Heart right ventricle (tissue), 16 donors: ENCODE data around the gene ARID5A. TPM values are rescaled to one million over a fixed set of nuclear protein-coding genes. Genes with fewer than 3 reads are reported as not detected.

Source experiments
- ATAC-seq, 8 donors: fragments of 200-7000 bp; cut with Tn5 transposase; one replicate each; pipeline ENCODE4 v1.9.1; 2020; ENCODE audit warnings: mild to moderate bottlenecking in 8 of 8, moderate library complexity in 8 of 8, moderate number of reproducible peaks in 1 of 8
- DNase-seq, 2 donors: peaks; one replicate each; pipeline ENCODE4 v3.0.0-alpha.2; 2020
- H3K27ac ChIP-seq, 10 donors: fragments of 200-600 bp; sonication (generic) in 2 of 10; one replicate each; pipeline versions ENCODE4 v1.5.0 to v1.8.0; 2020 to 2022; ENCODE audit warnings: mild to moderate bottlenecking in 3 of 10
- H3K27me3 ChIP-seq, 7 donors: fragments of 200-600 bp; one replicate each; pipeline ENCODE4 v1.8.0; 2021 to 2022; ENCODE audit warnings: mild to moderate bottlenecking in 2 of 7
- H3K36me3 ChIP-seq, 9 donors: fragments of 200-600 bp; sonication (generic) in 1 of 9; one replicate each; pipeline versions ENCODE4 v1.5.0 to v1.8.0; 2020 to 2022; ENCODE audit warnings: mild to moderate bottlenecking in 2 of 9
- H3K4me1 ChIP-seq, 9 donors: fragments of 200-600 bp; sonication (generic) in 1 of 9; one replicate each; pipeline versions ENCODE4 v1.5.0 to v1.8.0; 2020 to 2022; ENCODE audit warnings: mild to moderate bottlenecking in 4 of 9
- H3K4me3 ChIP-seq, 10 donors: fragments of 200-600 bp; sonication (generic) in 2 of 10; one replicate each; pipeline versions ENCODE4 v1.5.0 to v1.8.0; 2020 to 2022; ENCODE audit warnings: mild to moderate bottlenecking in 7 of 10, moderate library complexity in 2 of 10
- H3K9me3 ChIP-seq, 11 donors: fragments of 200-600 bp in 10 of 11; sonication (generic) in 2 of 11; one replicate each; pipeline versions ENCODE4 v1.5.0 to v1.8.0; 2013 to 2022; ENCODE audit warnings: mild to moderate bottlenecking in 2 of 11, control low read depth in 1 of 11, moderate library complexity in 1 of 11
- CTCF ChIP-seq, 9 donors: fragments of 200-600 bp; sonication (generic) in 2 of 9; IDR thresholded peaks; one replicate each; pipeline versions ENCODE4 v1.5.0 to v1.8.0; 2021 to 2022; ENCODE audit warnings: antibody characterized with exemption in 9 of 9, mild to moderate bottlenecking in 5 of 9, moderate library complexity in 1 of 9
- WGBS, 2 donors: extraction: QIAGEN DNeasy Blood & Tissue Kit; methylation state at CpG; one replicate each; pipeline ENCODE4 v1.1.7; 2013; ENCODE audit warnings: inconsistent platforms in 1 of 2; 5-methylcytosine and 5-hydroxymethylcytosine counted together
- intact Hi-C, 10 donors: fragments of 100-400 bp; cut with DNase I; formaldehyde crosslinking; loops; one replicate each; pipeline versions ENCODE4 v1.11.1 to v1.14.2; 2022
- polyA plus RNA-seq, 2 donors: library from polyadenylated mRNA; stranded (reverse); fragments of 200-250 nt; gene quantifications; one replicate each; pipeline ENCODE4 v1.2.3, GENCODE V29; 2013
- total RNA-seq, 10 donors: library from RNA; stranded (reverse); fragmentation: NEBNext Ultra II Directional in 3 of 10; extraction: Animal tissue kit (Norgen Biotek cat#: 25700) in 3 of 10; gene quantifications; one replicate each; pipeline versions ENCODE4 v1.2.1 to v1.2.4, GENCODE V29; 2021 to 2023
- donor health status: Arrhythmogenic right ventricular cardiomyopathy.
- donor health status: ischemic (EF 13 %, LVEDD 7.1; RV severe dilation, severe dysfunction).
- donor health status: healthy with polysubstance abuse.
- donor health status: DM: no; HTN: yes; CAD: no.
- donor health status: DM: no; HTN: no; CAD: no.
- donor health status: ischemic (EF 25% LVEDD 6.9; RV normal size, moderate dysfunction).
- donor health status: ischemic (EF 25% LVEDD 5.7; RV mildly dilated, moderate dysfunction).
- donor health status: healthy.
- donor health status: DM: yes; HTN: yes; CAD: no.
- donor health status: Ischemic cardiomyopathy.
- donor health status: ischemic (EF 35%, LVEDD 5.7; RV mildly dilated, moderate dysfunction).
- donor health status: nonischemic (EF 11% LVEDD 7.7; RV severe dilation, severe dysfunction).
- donor health status: DM: yes; HTN: yes; CAD: no.
- donor health status: PGD.
- donor health status: ischemic (EF 29% LVEDD 5.4; RV normal size, mild dysfunction).
- donor health status: nonischemic (EF 23%, LVEDD 6.1; RV moderate dilation, normal function).

The ARID5A gene
- total and polyA plus RNA-seq, 12 donors: 12.0 to 121 (median 41.1) TPM

GRCh38 chr2:96549466-96549785 is 12.9 kb downstream of the ARID5A start:
- WGBS, 2 donors: 88% methylated on average over 4 of the region's 4 CpGs
- Histone ChIP-seq H3K36me3 (peaks cover 7 to 89% (median 58%) of the 10 kb centered on the region in 9 donors), H3K27ac (peak overlapping the region in 1 of 10 donors; percentile 26), H3K4me3 (no peak overlapping the region), H3K4me1 (peaks cover 4 to 51% (median 16%) of the 10 kb centered on the region in 9 donors), H3K9me3 (no peaks in the 10 kb centered on the region), H3K27me3 (no peaks in the 10 kb centered on the region)
- ATAC-seq (no peak), DNase-seq (no peak)
- intact Hi-C loops: loop anchor here in 1 of 10 donors (10.0 kb wide), 1 partner anchor 215 kb away; the partner anchor contains the start of gene CNNM4
- TF ChIP-seq CTCF (IDR thresholded peaks at IDR 0.05): no peak

GRCh38 chr2:96549967-96550786 is 13.6 kb downstream of the ARID5A start:
- peak in 8 of 9 donors; percentile 15 to 62 (median 48) for TF ChIP-seq CTCF (IDR thresholded peaks at IDR 0.05)
- 69 to 80% methylated on average over 51 to 60 of the region's 61 CpGs for WGBS, 2 donors
- H3K27ac ChIP-seq: peak overlapping the region in 1 of 10 donors; percentile 26
- peaks cover 7 to 82% (median 58%) of the 10 kb centered on the region in 9 donors for H3K36me3 ChIP-seq
- ATAC-seq (peak in 3 of 8 donors; percentile 9 to 38 (median 24)), DNase-seq (no peak)
- peaks cover 6 to 50% (median 17%) of the 10 kb centered on the region in 9 donors for H3K4me1 ChIP-seq
- H3K27me3 ChIP-seq: no peaks in the 10 kb centered on the region
- intact Hi-C loops: loop anchor here in 2 of 10 donors (5.0 to 10.0 kb wide), 2 partner anchors 78 to 215 kb away; partner anchors contain the start of gene CNNM4 (in 1 of the 2)
- no peak overlapping the region for H3K4me3 ChIP-seq
- no peaks in the 10 kb centered on the region for H3K9me3 ChIP-seq

GRCh38 chr2:96550787-96551604 is 14.4 kb downstream of the ARID5A start:
- WGBS, 2 donors: 92 to 95% methylated on average over 14 of the region's 14 CpGs
- Histone ChIP-seq H3K4me3 (no peak overlapping the region), H3K4me1 (peaks cover 6 to 42% (median 17%) of the 10 kb centered on the region in 9 donors), H3K27ac (no peak overlapping the region), H3K36me3 (peaks cover 7 to 73% (median 57%) of the 10 kb centered on the region in 9 donors), H3K27me3 (no peaks in the 10 kb centered on the region), H3K9me3 (no peaks in the 10 kb centered on the region)
- TF ChIP-seq CTCF (IDR thresholded peaks at IDR 0.05): no peak
- DNase-seq: no peak
- intact Hi-C loops: loop anchor here in 1 of 10 donors (5.0 kb wide), 1 partner anchor 79 kb away; no protein-coding TSS in a partner anchor
- ATAC-seq: no peak
